Cardiac septum (tissue), 1 donor: ENCODE results near the gene PPIL6. TPM values are rescaled to one million over a fixed set of nuclear protein-coding genes. Genes with fewer than 3 reads are reported as not detected.

ENCODE experiments used
- DNase-seq: peaks from one replicate; pipeline ENCODE4 v3.0.0-alpha.2; 2020; ENCODE audit warnings: low spot score
- intact Hi-C: fragments of 100-400 bp; cut with DNase I; formaldehyde crosslinking; loops from one replicate; pipeline ENCODE4 v1.14.0; 2022
- total RNA-seq: library from RNA; stranded (reverse); fragmentation: NEBNext Ultra II Directional; extraction: Animal tissue kit (Norgen Biotek cat#: 25700); gene quantifications from one replicate; pipeline ENCODE4 v1.2.1, GENCODE V29; 2021
- donor health status: DM: no; HTN: no; CAD: no.

Gene PPIL6
- total RNA-seq, 1 donor from 2014 or later: 1.2 TPM

GRCh38 chr6:109452181-109452580, 11.8 kb upstream of the PPIL6 start:
- no peak for DNase-seq
- intact Hi-C loops: no loop called here

DNA sequence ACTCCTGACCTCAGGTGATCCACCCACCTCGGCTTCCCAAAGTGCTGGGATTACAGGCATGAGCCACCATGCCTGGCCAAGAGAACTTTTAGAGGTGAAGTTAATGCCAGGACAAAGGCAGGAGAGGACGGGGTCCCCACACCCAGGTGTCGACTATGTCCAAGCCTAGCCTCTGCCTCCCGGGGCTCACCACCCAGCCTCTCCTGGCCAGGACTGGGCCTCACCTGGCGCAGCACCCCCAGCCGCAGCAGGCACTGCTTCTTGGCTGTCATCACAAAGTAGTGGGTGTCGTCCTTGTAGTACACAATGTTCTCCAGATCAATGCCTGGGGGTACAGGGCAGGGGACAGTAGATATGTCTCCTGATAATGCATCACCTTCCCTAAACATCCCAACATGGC, 10.9 kb upstream of the PPIL6 start:
- no peak for DNase-seq
- intact Hi-C loops: no loop called here

GRCh38 chr6:109450801-109451200, 10.4 kb upstream of the PPIL6 start:
- intact Hi-C loops: no loop called here
- DNase-seq: no peak

DNA sequence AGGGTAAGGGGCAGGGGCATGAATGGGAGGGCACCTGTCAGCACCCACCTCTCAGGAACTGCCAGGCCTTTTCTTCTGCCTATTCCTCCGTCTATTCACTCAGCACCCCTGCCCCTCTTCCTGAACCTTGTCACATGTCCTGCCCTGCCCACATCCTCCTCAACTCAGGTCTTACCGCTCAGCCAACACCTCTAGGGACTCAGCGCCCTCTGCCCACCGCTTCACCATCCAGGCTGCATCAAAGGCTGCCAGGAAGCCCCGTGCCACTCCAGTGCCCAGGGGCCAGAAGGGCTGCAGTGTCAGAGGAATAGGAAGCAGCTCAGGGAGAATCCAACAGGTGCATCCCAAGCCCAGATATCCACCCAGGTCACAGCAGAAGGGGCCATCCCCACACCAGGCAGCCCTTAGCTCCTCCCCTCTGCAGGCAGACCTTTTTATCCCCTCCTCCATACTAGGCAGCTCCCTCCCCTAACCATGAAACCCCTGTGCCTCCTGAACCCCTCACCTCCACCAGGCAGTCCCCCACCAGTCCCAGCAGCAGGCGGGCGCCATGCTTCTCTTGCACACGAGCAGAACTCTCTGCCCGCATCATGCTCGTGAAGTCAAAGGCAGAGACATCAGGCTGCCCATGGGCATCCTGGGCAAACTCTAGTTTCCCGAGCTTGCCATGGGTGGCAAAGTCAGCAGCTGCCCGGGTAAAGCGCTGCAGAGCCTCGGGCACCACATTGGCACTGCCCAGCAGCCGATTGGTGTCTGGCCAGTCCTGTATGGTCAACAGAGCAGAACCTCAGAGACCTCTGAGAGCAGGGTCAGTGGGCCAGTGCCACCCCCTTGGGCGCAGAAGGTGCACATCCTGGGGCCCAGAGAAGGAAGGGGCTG, 9.6 kb upstream of the PPIL6 start:
- no peak for DNase-seq
- intact Hi-C loops: no loop called here

GRCh38 chr6:109449064-109449794, 8.8 kb upstream of the PPIL6 start:
- no peak for DNase-seq
- intact Hi-C loops: no loop called here

GRCh38 chr6:109448615-109449014, 8.2 kb upstream of the PPIL6 start:
- DNase-seq: no peak
- intact Hi-C loops: no loop called here

GRCh38 chr6:109447878-109448555, 7.6 kb upstream of the PPIL6 start:
- DNase-seq: no peak
- intact Hi-C loops: no loop called here

- no peak for DNase-seq
- intact Hi-C loops: no loop called here
Measured at GRCh38 chr6:109447087-109447486, 6.7 kb upstream of the PPIL6 start.

DNA sequence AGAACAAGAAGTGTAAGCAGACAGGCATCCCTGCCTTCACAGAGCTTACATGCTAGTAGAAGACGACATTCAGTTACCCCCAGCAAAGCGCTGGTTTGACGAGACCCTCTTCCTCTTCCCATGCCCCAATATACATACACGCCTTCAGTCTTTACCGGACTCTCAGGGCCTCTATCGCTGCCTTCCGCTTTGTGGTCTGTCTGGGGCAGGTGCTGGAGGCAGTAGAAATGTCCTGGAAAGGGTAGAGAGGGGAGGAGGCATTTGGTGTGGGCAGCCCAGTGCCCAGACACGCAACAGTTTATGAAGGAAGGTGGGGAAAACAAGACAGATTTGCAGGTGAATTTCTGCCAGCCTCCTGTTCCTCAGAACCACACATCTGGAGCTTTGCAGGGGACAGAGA, 6.1 kb upstream of the PPIL6 start:
- DNase-seq: no peak
- intact Hi-C loops: no loop called here

DNA sequence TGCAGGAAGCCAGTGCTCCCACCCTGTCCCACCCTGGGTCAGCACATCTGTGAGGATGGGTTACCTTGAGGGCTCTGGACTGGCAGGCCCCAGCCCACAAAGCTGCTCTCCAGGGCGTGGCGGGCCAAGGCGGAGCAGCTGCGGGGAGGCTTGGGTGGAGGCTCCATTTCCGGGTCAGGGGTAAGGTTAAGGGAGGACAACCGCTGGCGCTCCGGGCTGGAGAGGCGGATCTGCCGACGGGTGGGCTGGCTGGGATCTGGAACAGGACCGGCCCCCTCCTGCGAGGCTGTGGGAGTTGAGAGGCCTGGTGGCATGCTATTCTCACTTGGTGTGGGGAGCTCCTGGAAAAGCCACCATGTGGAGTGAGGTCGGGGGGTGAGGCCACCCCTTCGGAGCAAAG, 5.6 kb upstream of the PPIL6 start:
- intact Hi-C loops: no loop called here
- DNase-seq: no peak

- intact Hi-C loops: no loop called here
- DNase-seq: no peak
Measured at GRCh38 chr6:109445382-109445781, 5.0 kb upstream of the PPIL6 start.

DNA sequence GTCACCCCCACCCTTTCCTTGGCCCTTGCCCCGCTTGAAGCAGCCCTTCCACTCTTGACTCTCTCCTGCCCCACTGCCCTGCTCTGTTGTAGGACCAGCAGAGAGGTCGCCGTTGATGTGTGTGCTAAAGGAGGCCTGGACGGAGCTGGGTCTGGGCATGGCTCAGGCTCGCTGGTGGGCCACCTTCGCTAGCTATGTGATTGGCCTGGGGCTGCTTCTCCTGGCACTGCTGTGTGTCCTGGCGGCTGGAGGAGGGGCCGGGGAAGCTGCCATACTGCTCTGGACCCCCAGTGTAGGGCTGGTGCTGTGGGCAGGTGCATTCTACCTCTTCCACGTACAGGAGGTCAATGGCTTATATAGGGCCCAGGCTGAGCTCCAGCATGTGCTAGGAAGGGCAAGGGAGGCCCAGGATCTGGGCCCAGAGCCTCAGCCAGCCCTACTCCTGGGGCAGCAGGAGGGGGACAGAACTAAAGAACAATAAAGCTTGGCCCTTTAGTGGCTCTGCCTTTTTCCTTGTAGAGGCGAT, 3.1 kb upstream of the PPIL6 start:
- DNase-seq: no peak
- intact Hi-C loops: loop anchor here (5.0 kb wide), 1 partner anchor 39 kb away; the partner anchor contains the start of gene ZBTB24

DNA sequence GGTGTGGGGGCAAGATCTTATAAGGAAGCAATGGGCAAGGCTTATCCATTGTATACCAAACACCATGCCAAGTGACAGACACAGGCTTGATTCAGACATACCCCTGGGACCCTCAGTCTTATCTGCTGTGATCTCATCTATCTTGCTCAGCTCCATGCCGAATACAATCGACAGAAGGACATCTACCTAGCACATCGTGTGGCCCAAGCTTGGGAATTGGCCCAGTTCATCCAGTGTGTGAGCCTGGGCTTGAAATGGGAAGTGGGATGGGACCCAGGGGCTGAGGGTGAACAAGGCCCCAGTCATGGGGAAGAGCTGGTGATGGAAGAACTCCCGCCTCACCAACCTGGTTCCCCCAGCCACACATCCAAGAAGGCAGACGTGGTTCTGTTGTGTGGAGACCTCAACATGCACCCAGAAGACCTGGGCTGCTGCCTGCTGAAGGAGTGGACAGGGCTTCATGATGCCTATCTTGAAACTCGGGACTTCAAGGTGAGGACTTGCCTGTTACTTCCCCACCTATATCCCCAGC, 2.0 kb upstream of the PPIL6 start:
- DNase-seq: no peak
- intact Hi-C loops: loop anchor here (5.0 kb wide), 1 partner anchor 40 kb away; the partner anchor contains the start of gene ZBTB24

DNA sequence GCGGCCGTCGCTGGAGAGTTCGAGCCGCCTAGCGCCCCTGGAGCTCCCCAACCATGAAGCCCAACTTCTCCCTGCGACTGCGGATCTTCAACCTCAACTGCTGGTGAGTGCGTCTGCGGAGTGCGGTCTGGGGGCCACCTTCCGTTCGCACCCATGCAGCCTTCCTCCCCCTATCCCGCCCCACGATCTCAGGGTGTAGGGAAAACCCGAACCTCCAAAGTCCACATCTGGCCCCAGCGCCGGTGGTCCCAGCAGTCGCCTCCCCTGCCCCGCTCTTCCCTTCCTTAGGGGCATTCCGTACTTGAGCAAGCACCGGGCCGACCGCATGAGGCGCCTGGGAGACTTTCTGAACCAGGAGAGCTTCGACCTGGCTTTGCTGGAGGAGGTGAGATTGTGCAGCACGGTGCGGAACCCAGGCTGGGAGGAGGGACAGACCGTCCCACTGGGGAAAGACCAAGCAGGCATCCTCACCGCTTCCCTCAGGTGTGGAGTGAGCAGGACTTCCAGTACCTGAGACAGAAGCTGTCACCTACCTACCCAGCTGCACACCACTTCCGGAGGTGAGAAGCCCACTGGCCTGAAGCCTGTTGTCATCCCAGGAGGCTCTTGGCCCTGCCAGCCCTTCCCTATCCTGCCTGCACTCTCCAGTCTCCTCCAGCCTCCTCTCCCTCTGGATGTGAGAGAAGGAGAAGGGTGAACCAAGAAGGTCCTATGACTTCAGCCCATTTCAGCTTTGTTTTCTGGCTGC, 815 bp upstream of the PPIL6 start:
- DNase-seq: no peak
- intact Hi-C loops: loop anchor here (2.0 to 5.0 kb wide), 2 partner anchors 41 to 58 kb away; partner anchors contain the start of genes CD164 and ZBTB24

- no peak for DNase-seq
- intact Hi-C loops: no loop called here
Measured at GRCh38 chr6:109436041-109436440, 4.4 kb downstream of the PPIL6 start.

DNA sequence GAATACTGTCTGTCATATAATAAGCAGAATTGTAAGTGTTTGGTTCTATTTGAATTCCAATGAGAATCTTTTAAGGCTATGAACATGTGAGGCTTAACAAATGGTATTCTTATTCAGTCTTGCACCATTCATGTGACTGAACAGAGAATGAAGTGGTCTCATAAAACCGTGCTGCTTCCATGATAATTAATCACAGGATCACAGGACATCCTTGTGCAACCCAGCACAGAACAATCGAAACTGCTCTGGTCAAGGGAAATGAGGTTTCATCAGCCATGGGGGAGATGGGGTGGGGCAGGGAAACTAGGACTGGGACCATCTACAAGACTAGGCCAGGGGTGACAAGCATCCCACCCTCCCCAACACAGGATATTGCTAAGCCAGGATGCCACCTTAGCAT, 6.0 kb downstream of the PPIL6 start:
- intact Hi-C loops: no loop called here
- no peak for DNase-seq

- intact Hi-C loops: no loop called here
- DNase-seq: no peak
Measured at GRCh38 chr6:109429496-109429895, 10.9 kb downstream of the PPIL6 start.

GRCh38 chr6:109428889-109429477, 11.4 kb downstream of the PPIL6 start:
- no peak for DNase-seq
- intact Hi-C loops: no loop called here

GRCh38 chr6:109424946-109425345, 15.5 kb downstream of the PPIL6 start:
- intact Hi-C loops: no loop called here
- no peak for DNase-seq
